HUDEP-2 (cell line): ENCODE measurements around the gene TLK1.
"Not testable (repeated sequence)": the region's sequence is repeated elsewhere in the genome, so short reads cannot be mapped to it uniquely, and the experiment has no call there.

Experiments
- DNase-seq, 76 experiments: peaks; one replicate each; lab custom pipeline; 2025; ENCODE audit not compliant: unreplicated experiment in 76 of 76; lab: John Stamatoyannopoulos, UW

Gene TLK1

GRCh38 chr2:171146633-171147032 is 14.1 kb downstream of the TLK1 start:
- no peak for DNase-seq

GRCh38 chr2:171146071-171146470 is 14.6 kb downstream of the TLK1 start:
- no peak for DNase-seq

- DNase-seq: no peak
These were observed 17.0 kb downstream of the TLK1 start for GRCh38 chr2:171143670-171144062.

GRCh38 chr2:171142398-171142797 is 18.3 kb downstream of the TLK1 start:
- DNase-seq: no peak

- peak in 4 of 76 experiments; percentile 10 to 31 (median 14) for DNase-seq
These were observed 19.4 kb downstream of the TLK1 start for GRCh38 chr2:171141320-171141719.

- DNase-seq: no peak
These were observed 20.8 kb downstream of the TLK1 start for GRCh38 chr2:171139860-171140259.

GRCh38 chr2:171136024-171136423 is 24.7 kb downstream of the TLK1 start:
- no peak for DNase-seq

- no peak for DNase-seq
These were observed 26.0 kb downstream of the TLK1 start for GRCh38 chr2:171134624-171135230.

- DNase-seq: no peak
These were observed 28.6 kb downstream of the TLK1 start for GRCh38 chr2:171132086-171132485.

GRCh38 chr2:171128461-171128860 is 32.2 kb downstream of the TLK1 start:
- DNase-seq: no peak

GRCh38 chr2:171124541-171124940 is 36.2 kb downstream of the TLK1 start:
- no peak for DNase-seq

GRCh38 chr2:171109571-171109970 is 51.1 kb downstream of the TLK1 start:
- DNase-seq: no peak

GRCh38 chr2:171109020-171109419 is 51.7 kb downstream of the TLK1 start:
- no peak for DNase-seq

- no peak for DNase-seq
These were observed 52.9 kb downstream of the TLK1 start for GRCh38 chr2:171107803-171108202.

- DNase-seq: no peak
These were observed 56.3 kb downstream of the TLK1 start for GRCh38 chr2:171104379-171104778.

- no peak for DNase-seq
These were observed 57.9 kb downstream of the TLK1 start for GRCh38 chr2:171102802-171103201.

GRCh38 chr2:171100370-171100769 is 60.3 kb downstream of the TLK1 start:
- DNase-seq: no peak

GRCh38 chr2:171098607-171099006 is 62.1 kb downstream of the TLK1 start:
- no peak for DNase-seq

- no peak for DNase-seq
These were observed 65.6 kb downstream of the TLK1 start for GRCh38 chr2:171095014-171095582.

- not testable (repeated sequence) for DNase-seq
These were observed 69.2 kb downstream of the TLK1 start for GRCh38 chr2:171091517-171091916.

GRCh38 chr2:171089489-171089888 is 71.2 kb downstream of the TLK1 start:
- no peak for DNase-seq

- no peak for DNase-seq
These were observed 72.4 kb downstream of the TLK1 start for GRCh38 chr2:171088057-171088834.
